ENCODE results near the gene GTF2F2.

The GTF2F2 gene

GRCh38 chr13:45119991-45120864 lies at the start of gene GTF2F2:
TSS of gene GTF2F2 (plus strand) at chr13:45120510. CDS start at chr13:45120656, 146 bp downstream.
- DNase-seq: peak; percentile 88

DNA sequence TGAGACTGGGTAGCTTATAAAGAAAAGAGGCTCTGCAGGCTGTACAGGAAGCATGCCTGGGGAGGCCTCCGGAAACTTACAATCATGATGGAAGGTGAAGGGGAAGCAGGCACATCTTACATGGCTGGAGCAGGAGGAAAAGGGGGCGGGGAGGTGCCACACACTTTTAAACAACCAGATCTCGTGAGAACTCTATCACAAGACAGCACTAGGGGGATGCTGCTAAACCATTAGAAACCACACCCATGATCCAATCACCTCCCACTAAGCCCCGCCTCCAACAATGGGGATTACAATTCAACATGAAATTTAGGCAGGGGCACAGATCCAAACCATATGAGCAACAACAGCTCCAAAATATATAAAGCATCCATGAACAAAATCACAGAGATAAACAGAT lies 46.5 kb upstream of the GTF2F2 start:
- DNase-seq: no peak

DNA sequence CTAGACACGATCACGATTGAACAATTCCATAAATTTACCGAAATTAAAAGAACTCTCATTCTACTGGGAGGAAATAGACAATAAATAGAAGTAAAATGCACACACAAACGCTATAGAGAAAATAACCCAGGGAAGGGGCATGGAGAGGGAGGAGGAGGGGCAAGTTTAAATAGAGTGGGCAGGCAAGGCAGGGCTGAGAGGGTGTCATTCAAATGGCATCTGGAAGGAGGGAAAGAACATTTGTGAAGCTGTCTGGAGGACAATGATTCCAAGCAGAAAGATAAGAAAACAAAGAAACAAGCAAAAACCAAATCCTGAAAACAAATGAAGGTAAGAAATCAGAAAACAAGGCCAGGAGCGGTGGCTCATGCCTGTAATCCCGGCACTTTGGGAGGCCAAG lies 45.6 kb upstream of the GTF2F2 start:
- DNase-seq: no peak

GRCh38 chr13:45078003-45078402 lies 42.3 kb upstream of the GTF2F2 start:
- no peak for DNase-seq

GRCh38 chr13:45082964-45083363 lies 37.3 kb upstream of the GTF2F2 start:
- peak; percentile 77 for DNase-seq

DNA sequence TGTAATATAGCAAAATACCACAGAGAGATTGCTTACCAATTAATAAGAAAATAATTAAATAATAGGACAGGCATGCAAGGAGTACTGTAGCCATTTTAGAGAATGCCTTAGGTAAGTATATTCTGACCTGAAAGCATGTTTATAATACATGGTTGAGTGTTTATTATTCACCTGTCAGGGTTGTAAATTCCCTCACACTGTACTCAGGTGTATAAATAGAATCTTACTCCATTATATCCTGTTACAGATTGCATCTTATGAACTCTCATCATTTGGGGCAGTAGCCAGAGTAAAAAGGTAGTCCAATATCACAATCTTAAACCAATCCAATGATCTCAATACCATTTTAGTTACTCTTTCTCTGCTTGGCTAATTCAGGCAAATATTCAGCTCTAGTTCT lies 35.8 kb upstream of the GTF2F2 start:
- no peak for DNase-seq

- DNase-seq: peak; percentile 82
These were observed 33.8 kb upstream of the GTF2F2 start for GRCh38 chr13:45086484-45086883.

- DNase-seq: peak; percentile 20
These were observed 27.6 kb upstream of the GTF2F2 start for GRCh38 chr13:45092663-45093062.

- DNase-seq: no peak
These were observed 19.6 kb upstream of the GTF2F2 start for GRCh38 chr13:45100573-45101262.

DNA sequence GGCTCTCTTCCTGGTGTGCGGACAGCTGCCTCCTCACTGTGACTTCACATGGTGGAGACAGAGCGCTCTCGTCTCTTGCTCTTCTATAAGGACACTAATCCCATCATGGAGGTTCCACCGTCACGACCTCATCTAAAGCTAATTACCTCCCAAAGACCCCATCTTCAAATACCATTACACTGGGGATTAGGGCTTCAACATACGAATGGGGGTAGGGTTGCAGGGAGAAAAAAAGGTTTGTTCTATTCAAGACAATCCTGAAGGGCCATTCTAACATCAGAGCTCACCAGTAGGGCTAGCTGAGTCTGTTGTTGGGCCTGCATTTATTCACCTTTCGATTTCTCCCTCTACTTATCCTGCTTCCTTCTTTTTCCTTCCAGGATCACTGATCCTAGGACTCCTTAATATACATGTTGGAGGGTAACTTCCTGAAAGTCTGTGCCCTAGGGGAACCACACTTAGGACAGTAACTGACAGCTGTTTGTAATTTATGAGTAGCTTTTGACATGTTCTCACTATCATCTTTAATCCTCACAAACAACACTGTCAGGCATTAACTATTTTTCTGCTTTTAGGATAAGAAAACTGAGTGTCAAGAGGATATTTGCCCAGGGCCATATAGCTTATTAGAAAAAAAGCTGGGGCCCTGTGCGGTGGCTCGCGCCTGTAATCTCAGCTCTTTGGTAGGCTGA lies 18.8 kb upstream of the GTF2F2 start:
- DNase-seq: no peak

- no peak for DNase-seq
These were observed 18.2 kb upstream of the GTF2F2 start for GRCh38 chr13:45102136-45102507.

DNA sequence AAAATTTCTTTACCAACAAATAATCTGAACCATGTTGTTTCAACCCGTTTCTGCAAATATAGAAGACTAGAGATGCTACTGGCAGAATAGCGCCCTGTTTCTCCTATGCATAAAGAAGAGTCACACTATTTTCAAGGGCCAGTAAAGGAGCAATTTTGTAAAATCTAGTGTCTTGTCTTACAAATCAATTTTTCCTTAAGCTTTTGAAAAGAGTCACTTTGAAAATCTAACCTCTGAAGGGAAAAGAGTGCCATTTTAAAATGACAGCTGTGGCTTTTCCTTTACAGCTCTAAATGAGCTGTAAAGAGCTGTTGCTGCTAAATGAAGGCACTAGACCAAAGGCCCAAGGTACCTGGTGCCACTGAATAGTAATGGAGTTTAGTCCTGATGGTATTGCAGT lies 16.9 kb upstream of the GTF2F2 start:
- DNase-seq: no peak

GRCh38 chr13:45104261-45104660 lies 16.0 kb upstream of the GTF2F2 start:
- DNase-seq: no peak

DNA sequence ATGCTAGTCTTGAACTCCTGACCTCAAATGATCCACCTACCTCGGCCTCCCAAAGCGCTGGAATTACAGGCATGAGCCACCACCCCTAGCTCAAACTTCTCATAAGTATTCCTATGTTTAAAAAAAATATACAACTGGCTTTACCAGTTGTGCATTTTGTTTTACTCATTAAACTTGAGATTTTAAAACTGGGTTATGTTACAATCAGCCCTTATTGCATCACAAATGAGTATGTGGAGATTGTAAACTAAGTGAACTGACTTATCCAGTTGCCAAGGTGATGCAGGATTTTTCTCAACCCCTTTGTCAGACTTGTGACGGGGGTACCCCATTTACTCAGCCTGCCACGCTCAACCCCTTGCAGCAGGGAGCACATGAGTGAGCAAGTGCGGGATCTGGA lies 14.4 kb upstream of the GTF2F2 start:
- peak; percentile 11 for DNase-seq

GRCh38 chr13:45107539-45107938 lies 12.8 kb upstream of the GTF2F2 start:
- no peak for DNase-seq

DNA sequence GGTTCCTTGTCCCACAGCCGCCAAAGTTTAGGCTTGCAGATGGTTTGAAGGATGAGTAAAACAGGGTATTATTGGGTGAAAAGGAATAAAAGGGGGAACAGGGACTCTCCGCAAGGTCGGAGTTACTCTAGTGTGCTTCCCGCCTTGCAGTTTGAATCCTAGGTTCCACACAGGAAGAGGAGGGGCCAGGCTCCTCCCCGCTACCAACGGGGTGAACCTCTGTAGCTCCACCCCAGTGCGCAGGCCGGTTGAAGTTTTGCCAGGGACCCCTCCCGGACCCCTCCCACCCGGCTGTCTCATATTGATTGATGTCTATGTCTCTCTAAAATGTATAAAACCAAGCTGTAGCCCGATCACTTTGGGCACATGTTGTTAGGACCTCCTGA lies 11.6 kb upstream of the GTF2F2 start:
- no peak for DNase-seq

GRCh38 chr13:45109102-45109720 lies 11.1 kb upstream of the GTF2F2 start:
- peak; percentile 51 for DNase-seq

DNA sequence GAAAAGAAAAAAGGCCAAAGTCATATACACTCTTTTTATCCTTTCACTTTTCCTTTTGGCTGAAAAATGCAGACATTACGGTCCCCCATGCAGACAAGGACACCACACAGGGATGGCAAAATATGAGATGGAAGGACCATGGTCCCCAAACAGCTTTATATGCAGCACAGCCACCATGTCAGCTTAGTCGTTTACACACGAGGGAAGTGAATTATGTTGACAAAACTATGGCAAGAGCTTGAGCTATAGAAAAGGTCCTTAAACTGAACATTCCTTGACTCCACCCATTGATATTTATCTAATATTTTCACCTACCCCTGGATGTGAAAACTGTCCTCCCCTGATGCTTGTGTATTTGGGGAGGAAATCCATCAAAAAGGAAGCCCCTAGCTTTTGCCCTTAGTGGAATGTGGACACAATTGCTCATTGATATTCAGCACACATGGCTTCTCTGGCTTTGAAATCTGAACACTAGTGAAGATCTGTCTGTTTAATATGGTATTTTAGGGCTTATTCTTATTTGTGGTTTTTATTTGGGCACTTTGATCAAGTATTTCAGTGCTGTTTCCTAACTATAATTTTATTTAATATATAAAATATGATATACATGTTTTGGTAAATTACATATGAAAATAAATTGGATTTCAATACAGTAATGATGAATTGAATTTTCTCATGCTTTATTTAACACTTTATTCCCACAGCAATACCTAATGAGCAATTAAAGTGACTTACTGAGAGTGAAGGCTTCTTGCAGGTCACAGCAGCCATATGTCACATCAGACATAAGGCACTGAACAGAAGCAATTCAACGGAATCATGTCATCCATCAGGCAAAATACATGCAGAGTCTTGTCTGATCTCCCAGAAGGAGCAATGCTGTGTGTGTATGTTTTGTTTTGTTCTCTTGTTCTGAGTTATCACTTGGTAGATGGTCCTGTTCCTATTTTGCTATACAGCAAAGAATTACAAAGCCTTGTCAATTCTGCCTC lies 6.8 kb upstream of the GTF2F2 start:
- no peak for DNase-seq

DNA sequence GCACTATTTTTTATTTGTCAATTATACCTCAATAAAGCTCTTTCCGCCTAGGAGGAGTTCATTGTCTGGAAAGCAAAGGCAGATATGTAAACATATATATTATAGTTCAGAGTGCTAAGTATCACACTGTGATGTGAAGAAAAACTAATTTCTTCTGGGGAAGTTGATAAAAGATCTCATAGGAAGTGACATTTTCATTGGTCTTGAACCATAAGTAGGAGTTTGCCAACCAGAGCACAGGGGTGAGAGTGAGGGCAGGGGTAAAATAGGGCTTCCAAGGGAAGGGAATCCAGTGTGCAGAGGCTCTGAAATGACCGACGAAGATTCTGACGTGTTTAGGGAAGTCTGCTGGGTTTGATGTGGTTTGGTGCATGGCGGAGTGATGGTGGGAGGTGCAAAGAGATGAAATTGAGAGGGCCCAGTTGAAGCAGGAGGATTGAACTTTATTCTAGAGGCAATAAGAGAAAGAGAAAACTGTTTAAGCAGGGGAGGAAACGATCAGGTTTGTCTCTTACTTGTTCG lies 780 bp upstream of the GTF2F2 start:
- peak; percentile 47 for DNase-seq

- DNase-seq: peak; percentile 20
These were observed 889 bp downstream of the GTF2F2 start for GRCh38 chr13:45120967-45121831.

- DNase-seq: no peak
These were observed 2.6 kb downstream of the GTF2F2 start for GRCh38 chr13:45122941-45123340.
